ENCODE measurements around the gene PYGB. TPM values are rescaled to one million over a fixed set of nuclear protein-coding genes. Genes with fewer than 3 reads are reported as not detected.

The PYGB gene
- total and polyA plus RNA-seq, 4 donors, result 30.3 to 90.3 (median 47.3) TPM

DNA sequence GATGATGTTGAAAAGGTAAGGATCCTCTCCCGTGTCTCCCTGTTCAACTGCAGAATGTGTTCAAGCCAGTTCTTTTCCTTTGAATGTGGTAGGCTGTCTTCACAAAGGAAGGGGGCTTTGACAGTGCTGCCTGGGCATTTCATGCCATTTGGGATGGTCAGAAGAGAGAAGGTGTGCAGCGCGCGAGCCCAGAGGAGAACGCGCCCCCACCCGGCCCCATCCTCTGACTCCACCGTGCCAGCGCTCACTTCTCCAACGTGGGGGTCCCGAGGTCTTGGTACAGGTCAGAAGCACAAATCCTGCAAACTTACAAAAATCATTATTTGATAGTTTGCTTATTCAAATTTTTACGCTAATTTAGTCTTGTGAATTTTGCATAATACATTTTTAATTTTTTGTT, 38.0 kb upstream of the PYGB start:
- Histone ChIP-seq H3K4me3 (no peak overlapping the region), H3K27ac (ENCODE audit: low read depth in 1 of 2, low read length in 1 of 2) (no peak overlapping the region), H3K4me1 (ENCODE audit: control insufficient read depth in 5 of 5, insufficient read depth in 5 of 5, low read length in 5 of 5) (no peaks in the 10 kb centered on the region), H3K27me3 (ENCODE audit: control insufficient read depth in 3 of 3, insufficient read depth in 3 of 3, low read length in 2 of 3) (no peaks in the 10 kb centered on the region), H3K9me3 (ENCODE audit: control insufficient read depth in 4 of 4, insufficient read depth in 3 of 4, low read length in 3 of 4) (no peaks in the 10 kb centered on the region), H3K9ac (ENCODE audit: insufficient read depth in 1 of 2, low read length in 2 of 2) (no peak overlapping the region), H3K36me3 (ENCODE audit: control insufficient read depth in 4 of 4, insufficient read depth in 4 of 4, low read length in 4 of 4) (peaks cover 2 to 34% (median 17%) of the 10 kb centered on the region in 4 donors)
- TF ChIP-seq, protein P1, sequence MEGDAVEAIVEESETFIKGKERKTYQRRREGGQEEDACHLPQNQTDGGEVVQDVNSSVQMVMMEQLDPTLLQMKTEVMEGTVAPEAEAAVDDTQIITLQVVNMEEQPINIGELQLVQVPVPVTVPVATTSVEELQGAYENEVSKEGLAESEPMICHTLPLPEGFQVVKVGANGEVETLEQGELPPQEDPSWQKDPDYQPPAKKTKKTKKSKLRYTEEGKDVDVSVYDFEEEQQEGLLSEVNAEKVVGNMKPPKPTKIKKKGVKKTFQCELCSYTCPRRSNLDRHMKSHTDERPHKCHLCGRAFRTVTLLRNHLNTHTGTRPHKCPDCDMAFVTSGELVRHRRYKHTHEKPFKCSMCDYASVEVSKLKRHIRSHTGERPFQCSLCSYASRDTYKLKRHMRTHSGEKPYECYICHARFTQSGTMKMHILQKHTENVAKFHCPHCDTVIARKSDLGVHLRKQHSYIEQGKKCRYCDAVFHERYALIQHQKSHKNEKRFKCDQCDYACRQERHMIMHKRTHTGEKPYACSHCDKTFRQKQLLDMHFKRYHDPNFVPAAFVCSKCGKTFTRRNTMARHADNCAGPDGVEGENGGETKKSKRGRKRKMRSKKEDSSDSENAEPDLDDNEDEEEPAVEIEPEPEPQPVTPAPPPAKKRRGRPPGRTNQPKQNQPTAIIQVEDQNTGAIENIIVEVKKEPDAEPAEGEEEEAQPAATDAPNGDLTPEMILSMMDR (IDR thresholded peaks at IDR 0.05; ENCODE audit: control extremely low read depth, extremely low read depth), result no peak
- ATAC-seq (ENCODE audit: insufficient read depth, low FRiP score) (no peak), DNase-seq (no peak)
- WGBS, 2 donors, result 97% methylated on average over 12 of the region's 12 CpGs

DNA sequence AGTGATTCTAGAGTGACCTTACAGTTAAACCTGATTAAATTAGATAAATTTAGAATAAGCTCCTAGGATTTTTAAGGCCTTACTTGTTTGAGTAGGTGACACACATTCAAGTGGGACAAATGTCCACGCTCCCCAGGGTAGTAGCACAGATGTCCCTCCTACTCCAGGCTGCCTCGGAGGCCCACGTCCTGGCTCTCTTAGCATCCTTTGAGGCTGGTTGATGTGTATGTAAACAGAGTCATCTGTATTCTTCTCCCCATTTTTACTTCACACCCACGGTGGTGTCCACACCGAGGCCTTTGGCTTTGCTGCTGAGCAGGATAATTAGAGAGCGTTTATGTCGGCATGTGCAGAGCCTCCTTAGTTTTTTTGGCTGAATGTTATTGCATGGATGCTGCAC, 36.6 kb upstream of the PYGB start:
- no peak overlapping the region for H3K27ac ChIP-seq (ENCODE audit: low read depth in 1 of 2, low read length in 1 of 2)
- ATAC-seq (ENCODE audit: insufficient read depth, low FRiP score) (no peak), DNase-seq (no peak)
- TF ChIP-seq, protein P1 (IDR thresholded peaks at IDR 0.05; ENCODE audit: control extremely low read depth, extremely low read depth), result no peak
- H3K36me3 ChIP-seq (ENCODE audit: control insufficient read depth in 4 of 4, insufficient read depth in 4 of 4, low read length in 4 of 4), result peaks cover 11 to 40% (median 23%) of the 10 kb centered on the region in 4 donors
- H3K9ac ChIP-seq (ENCODE audit: insufficient read depth in 1 of 2, low read length in 2 of 2), result no peak overlapping the region
- no peaks in the 10 kb centered on the region for H3K27me3 ChIP-seq (ENCODE audit: control insufficient read depth in 3 of 3, insufficient read depth in 3 of 3, low read length in 2 of 3)
- H3K4me3 ChIP-seq, result no peak overlapping the region
- no peaks in the 10 kb centered on the region for H3K4me1 ChIP-seq (ENCODE audit: control insufficient read depth in 5 of 5, insufficient read depth in 5 of 5, low read length in 5 of 5)
- no peaks in the 10 kb centered on the region for H3K9me3 ChIP-seq (ENCODE audit: control insufficient read depth in 4 of 4, insufficient read depth in 3 of 4, low read length in 3 of 4)
- 86 to 91% methylated on average over 7 of the region's 7 CpGs for WGBS, 2 donors

DNA sequence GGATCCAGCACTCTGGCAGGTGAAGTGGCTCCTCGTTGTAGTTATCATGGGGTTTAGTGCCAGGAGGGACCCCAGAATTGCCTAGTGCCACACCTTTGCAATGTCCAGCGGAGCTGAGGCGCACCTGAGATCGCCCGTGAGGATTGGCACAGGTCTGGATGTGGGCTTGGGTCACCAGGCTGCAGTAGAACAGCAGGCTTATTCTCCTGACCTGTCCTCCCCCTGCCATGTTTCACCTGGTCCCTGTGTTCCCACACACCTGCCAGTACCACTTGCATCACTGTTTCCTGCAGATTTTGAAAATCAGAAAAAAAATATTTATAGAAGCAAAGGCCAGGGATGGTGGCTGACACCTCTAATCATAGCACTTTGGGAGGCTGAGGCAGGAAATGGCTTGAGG, 35.6 kb upstream of the PYGB start:
- Histone ChIP-seq H3K4me3 (no peak overlapping the region), H3K27me3 (ENCODE audit: control insufficient read depth in 3 of 3, insufficient read depth in 3 of 3, low read length in 2 of 3) (no peaks in the 10 kb centered on the region), H3K9me3 (ENCODE audit: control insufficient read depth in 4 of 4, insufficient read depth in 3 of 4, low read length in 3 of 4) (no peaks in the 10 kb centered on the region), H3K27ac (ENCODE audit: low read depth in 1 of 2, low read length in 1 of 2) (no peak overlapping the region), H3K9ac (ENCODE audit: insufficient read depth in 1 of 2, low read length in 2 of 2) (no peak overlapping the region), H3K36me3 (ENCODE audit: control insufficient read depth in 4 of 4, insufficient read depth in 4 of 4, low read length in 4 of 4) (peaks cover 16 to 45% (median 25%) of the 10 kb centered on the region in 4 donors), H3K4me1 (ENCODE audit: control insufficient read depth in 5 of 5, insufficient read depth in 5 of 5, low read length in 5 of 5) (no peaks in the 10 kb centered on the region)
- WGBS, 2 donors, result 86 to 99% methylated on average over 5 of the region's 5 CpGs
- ATAC-seq (ENCODE audit: insufficient read depth, low FRiP score) (no peak), DNase-seq (no peak)
- TF ChIP-seq, protein P1 (IDR thresholded peaks at IDR 0.05; ENCODE audit: control extremely low read depth, extremely low read depth), result no peak
